HCT116 (cell line): Measurements from ENCODE around the gene DBN1. TPM values are rescaled to one million over a fixed set of nuclear protein-coding genes. Genes with fewer than 3 reads are reported as not detected.

ENCODE experiments used
- ATAC-seq: fragments of 200-7000 bp; cut with Tn5 transposase; 2 replicates; pipeline ENCODE4 v1.9.1; 2020; ENCODE audit warnings: mild to moderate bottlenecking, moderate library complexity
- BruUV-seq: library from RNA; stranded (reverse); fragments of 400-500 nt; replicated peaks from 2 replicates; lab custom pipeline; 2021; lab: Mats Ljungman, UMichigan
- CTCF ChIA-PET: fragments of 300-600 bp; sonication (Branson Sonifier 250); formaldehyde crosslinking; loops from one replicate; lab custom pipeline; 2021; ENCODE audit warnings: antibody characterized with exemption; lab: Charles Lee
- POLR2A ChIA-PET: fragments of 300-600, 350-600 bp; sonication (Branson Sonifier 250); formaldehyde crosslinking; loops from one replicate; lab custom pipeline; 2021; ENCODE audit warnings: antibody characterized with exemption; lab: Charles Lee
- RAD21 ChIA-PET, 2 experiments: fragments of 300-600 bp; sonication (Branson Sonifier 250); formaldehyde crosslinking; loops; one replicate each; lab custom pipeline; 2023; ENCODE audit warnings: low total read pairs in 2 of 2; ENCODE audit not compliant: uncharacterized antibody in 2 of 2, unreplicated experiment in 2 of 2, low non-redundant PET in 1 of 2; lab: Charles Lee
- DNase-seq: peaks from one replicate; pipeline ENCODE4 v3.0.0-alpha.2; 2010; ENCODE audit warnings: low read depth, low spot score
- H2AFZ ChIP-seq: fragments of 200-600 bp; shearing (Covaris generic), sonication (generic); 2 replicates; pipeline ENCODE4 v1.6.1; 2017; ENCODE audit warnings: low read depth, mixed run types, mixed read lengths, antibody characterized with exemption, low read length; ENCODE audit not compliant: poor library complexity, severe bottlenecking
- H3K27ac ChIP-seq: 2 replicates; pipeline ENCODE4 v1.5.1; 2012; ENCODE audit warnings: low read depth, low read length
- H3K27me3 ChIP-seq: fragments of 200-600 bp; sonication (generic); 2 replicates; pipeline ENCODE4 v1.6.1; 2016; ENCODE audit warnings: mixed run types, low read length, mixed read lengths; ENCODE audit not compliant: insufficient read depth
- H3K36me3 ChIP-seq, 2 experiments: fragments of 200-500 bp in 1 of 2; fragments of 200-600 bp in 1 of 2; sonication (Bioruptor generic) in 1 of 2; sonication (generic) in 1 of 2; 2 replicates each; pipeline versions ENCODE4 v1.5.1 to v1.6.1; 2014 to 2016; ENCODE audit warnings: low read length in 2 of 2, inconsistent platforms in 1 of 2, mixed read lengths in 1 of 2, mixed run types in 1 of 2; ENCODE audit not compliant: insufficient read depth in 2 of 2, control insufficient read depth in 1 of 2
- H3K4me1 ChIP-seq, 2 experiments: fragments of 200-600 bp in 1 of 2; sonication (generic) in 1 of 2; 2 replicates each; pipeline versions ENCODE4 v1.5.1 to v1.6.1; 2012 to 2017; ENCODE audit warnings: low read length in 2 of 2, inconsistent platforms in 1 of 2, mild to moderate bottlenecking in 1 of 2, mixed read lengths in 1 of 2, mixed run types in 1 of 2, moderate library complexity in 1 of 2; ENCODE audit not compliant: insufficient read depth in 2 of 2, control insufficient read depth in 1 of 2
- H3K4me2 ChIP-seq: fragments of 200-600 bp; sonication (generic); 2 replicates; pipeline ENCODE4 v1.6.1; 2017; ENCODE audit warnings: mixed run types, low read length, mixed read lengths
- H3K4me3 ChIP-seq, 2 experiments: fragments of 200-600 bp in 1 of 2; sonication (generic) in 1 of 2; replicated peaks in 1 of 2; 2 replicates each; pipeline ENCODE4 v1.5.1; 2011 to 2016; ENCODE audit warnings: low read length in 2 of 2, control low read depth in 1 of 2, low read depth in 1 of 2, mild to moderate bottlenecking in 1 of 2, mixed read lengths in 1 of 2, mixed run types in 1 of 2
- H3K79me2 ChIP-seq: fragments of 200-600 bp; sonication (generic); 2 replicates; pipeline ENCODE4 v1.6.1; 2017; ENCODE audit warnings: mild to moderate bottlenecking, mixed run types, low read length, moderate library complexity, mixed read lengths; ENCODE audit not compliant: insufficient read depth
- H3K9ac ChIP-seq: fragments of 200-600 bp; sonication (generic); 2 replicates; pipeline ENCODE4 v1.6.1; 2016; ENCODE audit warnings: low read length, mixed read lengths
- H3K9me2 ChIP-seq: fragments of 200-600 bp; sonication (generic), shearing (Covaris generic); 2 replicates; pipeline ENCODE4 v1.6.1; 2017; ENCODE audit warnings: mixed run types, mild to moderate bottlenecking, moderate library complexity; ENCODE audit not compliant: insufficient read depth
- H3K9me3 ChIP-seq, 2 experiments: fragments of 200-500 bp in 1 of 2; fragments of 200-600 bp in 1 of 2; sonication (Bioruptor generic) in 1 of 2; sonication (generic) in 1 of 2; 2 replicates each; pipeline ENCODE4 v1.6.1; 2014 to 2017; ENCODE audit warnings: low read length in 2 of 2, mixed read lengths in 2 of 2, inconsistent platforms in 1 of 2, low read depth in 1 of 2, mild to moderate bottlenecking in 1 of 2, mixed run types in 1 of 2, moderate library complexity in 1 of 2; ENCODE audit not compliant: control insufficient read depth in 1 of 2, insufficient read depth in 1 of 2
- H4K20me1 ChIP-seq: fragments of 200-600 bp; sonication (generic), shearing (Covaris generic); 2 replicates; pipeline ENCODE4 v1.6.1; 2017; ENCODE audit warnings: mixed run types, mild to moderate bottlenecking, moderate library complexity; ENCODE audit not compliant: insufficient read depth
- CTCF ChIP-seq, 3 experiments: fragments of 200-600 bp in 1 of 3; sonication (generic) in 1 of 3; IDR thresholded peaks in 2 of 3; conservative IDR thresholded peaks in 1 of 3; 2 replicates each; pipeline ENCODE4 v1.5.1; 2012 to 2017; ENCODE audit warnings: low read depth in 2 of 3, low read length in 2 of 3, antibody characterized with exemption in 1 of 3, borderline replicate concordance in 1 of 3, control low read depth in 1 of 3, mild to moderate bottlenecking in 1 of 3, mixed read lengths in 1 of 3, mixed run types in 1 of 3, moderate library complexity in 1 of 3; ENCODE audit not compliant: insufficient read depth in 1 of 3
- EGR1 ChIP-seq: IDR thresholded peaks from 2 replicates; pipeline ENCODE4 v1.6.1; 2012; ENCODE audit warnings: low read depth
- POLR2AphosphoS5 ChIP-seq: IDR thresholded peaks from 2 replicates; pipeline ENCODE4 v1.6.1; 2011; ENCODE audit warnings: mild to moderate bottlenecking, low read depth, low read length, moderate library complexity
- SIN3A ChIP-seq: IDR thresholded peaks from 2 replicates; pipeline ENCODE4 v1.6.1; 2012; ENCODE audit warnings: low read depth
- ZFX ChIP-seq: fragments of 450-650 bp; IDR thresholded peaks from 2 replicates; pipeline ENCODE4 v1.6.1; 2017
- intact Hi-C: fragments of 100-400 bp; cut with micrococcal nuclease; formaldehyde crosslinking; loops from 2 replicates; pipeline ENCODE4 v1.10.0; 2022
- total RNA-seq: library from RNA; stranded (reverse); gene quantifications from one replicate; pipeline ENCODE4 v1.2.1, GENCODE V29; 2021; ENCODE audit not compliant: unreplicated experiment

The DBN1 gene
- total RNA-seq, 1 experiment from 2014 or later = 144 TPM

GRCh38 chr5:177426566-177427210 is 46.7 kb downstream of the DBN1 start, which contains the start of gene GRK6:
Gene GRK6 (plus strand): TSS chr5:177426676. CDS start chr5:177426846, 170 bp downstream.
- Histone ChIP-seq H3K9me3 (no peaks in the 10 kb centered on the region), H3K27me3 (no peaks in the 10 kb centered on the region), H3K9ac (peak within 1 kb of the TSS; percentile 98), H2AFZ (no peak within 1 kb of the TSS), H3K4me3 (peak within 1 kb of the TSS; percentile 80 to 98), H3K4me1 (peaks cover 15 to 28% of the 10 kb centered on the region in 2 experiments), H3K36me3 (peaks cover under 1 to 7% of the 10 kb centered on the region in 2 experiments; a peak in 1 of 4 replicates), H3K79me2 (peaks cover 39% of the 10 kb centered on the region), H4K20me1 (no peaks in the 10 kb centered on the region), H3K4me2 (peak within 1 kb of the TSS; percentile 100), H3K9me2 (no peaks in the 10 kb centered on the region), H3K27ac (peak within 1 kb of the TSS; percentile 94)
- DNase-seq = no peak
- ChIA-PET CTCF (interaction anchor here (0.9 to 2.3 kb wide), 6 partner anchors 20 to 117 kb away, joined by 5 to 20 read pairs (median 9); partner anchors contain the start of gene PRR7), POLR2A (interaction anchor here (0.6 to 2.0 kb wide), 16 partner anchors 9 to 585 kb away, joined by 3 to 15 read pairs (median 5); partner anchors contain the start of gene PDLIM7), RAD21 (interaction anchor here (0.6 to 1.7 kb wide), 6 partner anchors 10 to 117 kb away, joined by 3 to 4 read pairs (median 3); no protein-coding TSS in a partner anchor)
- ATAC-seq = peak; percentile 8
- intact Hi-C loops = no loop called here
- BruUV-seq = no TSS peak
- TF ChIP-seq ZFX (peak; percentile 94), CTCF (IDR thresholded peaks at IDR 0.05 in 2 of 3, conservative IDR thresholded peaks at IDR 0.05 in 1 of 3; ENCODE audit: borderline replicate concordance in 1 of 3, insufficient read depth in 1 of 3, low read depth in 2 of 3, low read length in 2 of 3) (no peak), EGR1 (no peak), SIN3A (no peak), POLR2AphosphoS5 (peak; percentile 10)
